NCI-H2081 treated with DMSO at 0.1 percent for 48 hours (cell line): ENCODE measurements around the gene CRADD.

Experiments
- DNase-seq: peaks from one replicate; lab custom pipeline; 2025; lab: John Stamatoyannopoulos, UW

The CRADD gene

GRCh38 chr12:93939641-93940325 lies 262.6 kb downstream of the CRADD start:
- no peak for DNase-seq

GRCh38 chr12:93943780-93944179 lies 266.6 kb downstream of the CRADD start:
- no peak for DNase-seq

GRCh38 chr12:93944201-93944600 lies 267.0 kb downstream of the CRADD start:
- DNase-seq: no peak
